Thyroid gland (tissue), 4 donors: Measurements from ENCODE around the gene ZNF511.

Experiments
- POLR2A ChIP-seq, 2 donors: fragments of 450-650 bp; IDR thresholded peaks; one replicate each; pipeline ENCODE4 v1.6.1; 2017; ENCODE audit warnings: antibody characterized with exemption in 2 of 2, mild to moderate bottlenecking in 2 of 2, moderate library complexity in 1 of 2
- TF ChIP-seq, protein P1 (sequence below), 6 experiments: fragments of 200-600 bp in 3 of 6; fragments of 450-650 bp in 3 of 6; sonication (generic) in 3 of 6; IDR thresholded peaks; one replicate each; pipeline ENCODE4 v1.5.1; 2016 to 2019; ENCODE audit warnings: antibody characterized with exemption in 6 of 6, mild to moderate bottlenecking in 2 of 6, inconsistent platforms in 1 of 6, moderate library complexity in 1 of 6

DNA sequence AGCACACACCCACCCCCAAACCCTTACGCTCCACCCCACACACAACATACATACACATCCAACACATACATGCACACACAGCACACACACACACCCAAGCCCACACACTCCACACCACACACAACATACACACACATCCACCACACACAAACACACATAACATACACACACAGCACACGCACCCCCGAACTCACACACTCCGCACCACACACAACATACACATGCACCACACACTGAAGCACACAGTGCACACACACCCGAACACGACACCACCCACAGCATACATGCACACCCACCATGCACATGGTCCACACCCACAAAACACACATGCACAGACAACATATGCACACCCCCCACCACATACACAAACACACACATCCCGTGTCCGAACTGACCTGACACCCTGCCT, 40.5 kb downstream of the ZNF511 start:
- TF ChIP-seq, protein P1, sequence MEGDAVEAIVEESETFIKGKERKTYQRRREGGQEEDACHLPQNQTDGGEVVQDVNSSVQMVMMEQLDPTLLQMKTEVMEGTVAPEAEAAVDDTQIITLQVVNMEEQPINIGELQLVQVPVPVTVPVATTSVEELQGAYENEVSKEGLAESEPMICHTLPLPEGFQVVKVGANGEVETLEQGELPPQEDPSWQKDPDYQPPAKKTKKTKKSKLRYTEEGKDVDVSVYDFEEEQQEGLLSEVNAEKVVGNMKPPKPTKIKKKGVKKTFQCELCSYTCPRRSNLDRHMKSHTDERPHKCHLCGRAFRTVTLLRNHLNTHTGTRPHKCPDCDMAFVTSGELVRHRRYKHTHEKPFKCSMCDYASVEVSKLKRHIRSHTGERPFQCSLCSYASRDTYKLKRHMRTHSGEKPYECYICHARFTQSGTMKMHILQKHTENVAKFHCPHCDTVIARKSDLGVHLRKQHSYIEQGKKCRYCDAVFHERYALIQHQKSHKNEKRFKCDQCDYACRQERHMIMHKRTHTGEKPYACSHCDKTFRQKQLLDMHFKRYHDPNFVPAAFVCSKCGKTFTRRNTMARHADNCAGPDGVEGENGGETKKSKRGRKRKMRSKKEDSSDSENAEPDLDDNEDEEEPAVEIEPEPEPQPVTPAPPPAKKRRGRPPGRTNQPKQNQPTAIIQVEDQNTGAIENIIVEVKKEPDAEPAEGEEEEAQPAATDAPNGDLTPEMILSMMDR (IDR thresholded peaks at IDR 0.05), result no peak
- TF ChIP-seq POLR2A (IDR thresholded peaks at IDR 0.05), result no peak
